ENCODE data around the gene SETBP1. TPM values are rescaled to one million over a fixed set of nuclear protein-coding genes. Genes with fewer than 3 reads are reported as not detected.

The SETBP1 gene
- total RNA-seq, 1 experiment from 2014 or later, result 14.0 TPM

DNA sequence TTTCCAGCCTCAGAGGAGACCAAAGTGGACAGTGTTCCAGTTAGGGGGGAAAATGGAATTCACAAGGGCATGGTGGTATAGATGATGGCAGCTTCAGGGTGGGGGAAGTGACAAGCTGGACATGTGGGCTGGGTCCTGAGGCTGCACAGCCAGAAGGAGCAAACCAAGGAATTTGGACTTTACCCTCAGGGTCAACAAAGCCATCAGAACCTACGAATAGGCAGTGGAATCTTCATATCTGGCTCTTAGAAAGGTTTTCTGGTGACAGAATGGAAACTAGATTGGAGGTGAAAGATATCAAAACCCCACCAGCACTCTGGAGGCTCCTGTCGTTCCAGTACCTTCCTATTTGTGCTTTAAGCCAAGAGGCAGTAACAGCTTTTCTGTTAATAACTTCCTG is 127.1 kb downstream of the SETBP1 start:
- TF ChIP-seq, protein P1, sequence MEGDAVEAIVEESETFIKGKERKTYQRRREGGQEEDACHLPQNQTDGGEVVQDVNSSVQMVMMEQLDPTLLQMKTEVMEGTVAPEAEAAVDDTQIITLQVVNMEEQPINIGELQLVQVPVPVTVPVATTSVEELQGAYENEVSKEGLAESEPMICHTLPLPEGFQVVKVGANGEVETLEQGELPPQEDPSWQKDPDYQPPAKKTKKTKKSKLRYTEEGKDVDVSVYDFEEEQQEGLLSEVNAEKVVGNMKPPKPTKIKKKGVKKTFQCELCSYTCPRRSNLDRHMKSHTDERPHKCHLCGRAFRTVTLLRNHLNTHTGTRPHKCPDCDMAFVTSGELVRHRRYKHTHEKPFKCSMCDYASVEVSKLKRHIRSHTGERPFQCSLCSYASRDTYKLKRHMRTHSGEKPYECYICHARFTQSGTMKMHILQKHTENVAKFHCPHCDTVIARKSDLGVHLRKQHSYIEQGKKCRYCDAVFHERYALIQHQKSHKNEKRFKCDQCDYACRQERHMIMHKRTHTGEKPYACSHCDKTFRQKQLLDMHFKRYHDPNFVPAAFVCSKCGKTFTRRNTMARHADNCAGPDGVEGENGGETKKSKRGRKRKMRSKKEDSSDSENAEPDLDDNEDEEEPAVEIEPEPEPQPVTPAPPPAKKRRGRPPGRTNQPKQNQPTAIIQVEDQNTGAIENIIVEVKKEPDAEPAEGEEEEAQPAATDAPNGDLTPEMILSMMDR (conservative IDR thresholded peaks at IDR 0.05; ENCODE audit: low read depth, low read length), result no peak
- TF ChIP-seq EZH2 (IDR thresholded peaks at IDR 0.05; ENCODE audit: borderline replicate concordance, low read depth, low read length, poor library complexity, severe bottlenecking), result no peak
- ChIA-PET POLR2A (ENCODE audit: low non-redundant PET) (no interaction called here), CTCF (no interaction called here)

DNA sequence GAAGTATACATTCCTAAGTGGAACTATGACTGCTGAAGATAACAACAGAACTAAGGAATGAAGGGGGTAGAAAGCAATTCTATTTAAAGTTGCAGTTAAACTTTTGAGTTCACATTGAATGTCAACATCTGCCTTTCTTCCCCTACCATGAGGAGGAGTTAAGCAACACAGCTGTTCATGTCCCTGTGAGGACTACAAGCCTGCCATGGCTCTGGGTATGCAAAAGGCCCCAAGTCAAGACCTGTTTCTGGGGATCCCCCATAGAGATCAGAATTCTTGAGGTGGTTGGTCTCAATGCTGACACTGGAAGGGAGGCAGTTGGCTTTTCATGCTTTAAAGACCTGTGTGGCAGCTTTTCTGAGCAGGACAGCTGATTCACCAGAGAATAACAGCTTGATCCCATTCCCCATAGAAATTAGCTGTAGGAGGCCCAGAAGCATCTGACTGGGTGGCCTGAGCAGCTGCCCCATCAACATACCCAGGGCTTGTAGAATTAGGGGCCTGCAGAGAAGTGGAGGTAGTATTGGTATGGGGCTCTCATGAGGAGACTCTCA is 131.0 kb downstream of the SETBP1 start:
- ChIA-PET CTCF (no interaction called here), POLR2A (ENCODE audit: low non-redundant PET) (no interaction called here)
- DNase-seq (ENCODE audit: low spot score), result no peak
- intact Hi-C loops (cut with micrococcal nuclease; ENCODE audit: unreplicated experiment), result no loop called here
- Histone ChIP-seq H3K27me3 (replicated peaks; ENCODE audit: insufficient read depth, low read depth, low read length, poor library complexity) (no peaks in the 10 kb centered on the region), H3K9me3 (ENCODE audit: low read depth, low read length, poor library complexity, severe bottlenecking) (no peaks in the 10 kb centered on the region), H3K4me3 (ENCODE audit: low read depth, low read length, poor library complexity, severe bottlenecking) (no peak overlapping the region), H3K27ac (ENCODE audit: low read depth, low read length, poor library complexity, severe bottlenecking) (no peak overlapping the region), H3K4me1 (ENCODE audit: insufficient read depth, low read length, poor library complexity, severe bottlenecking) (no peaks in the 10 kb centered on the region), H3K36me3 (ENCODE audit: insufficient read depth, low read length, poor library complexity, severe bottlenecking) (no peaks in the 10 kb centered on the region)
- TF ChIP-seq, protein P1 (conservative IDR thresholded peaks at IDR 0.05; ENCODE audit: low read depth, low read length), result no peak
- no peak for TF ChIP-seq EZH2 (IDR thresholded peaks at IDR 0.05; ENCODE audit: borderline replicate concordance, low read depth, low read length, poor library complexity, severe bottlenecking)
- no TSS peak for BruUV-seq (replicated peaks)

More for the DNA sequence above, 127.1 kb downstream of the SETBP1 start:
- Histone ChIP-seq H3K27me3 (replicated peaks; ENCODE audit: insufficient read depth, low read depth, low read length, poor library complexity) (no peaks in the 10 kb centered on the region), H3K4me1 (ENCODE audit: insufficient read depth, low read length, poor library complexity, severe bottlenecking) (peaks cover 3% of the 10 kb centered on the region), H3K4me3 (ENCODE audit: low read depth, low read length, poor library complexity, severe bottlenecking) (no peak overlapping the region), H3K9me3 (ENCODE audit: low read depth, low read length, poor library complexity, severe bottlenecking) (no peaks in the 10 kb centered on the region), H3K27ac (ENCODE audit: low read depth, low read length, poor library complexity, severe bottlenecking) (no peak overlapping the region), H3K36me3 (ENCODE audit: insufficient read depth, low read length, poor library complexity, severe bottlenecking) (no peaks in the 10 kb centered on the region)
- no TSS peak for BruUV-seq (replicated peaks)
- intact Hi-C loops (cut with micrococcal nuclease; ENCODE audit: unreplicated experiment), result no loop called here
- no peak for DNase-seq (ENCODE audit: low spot score)

DNA sequence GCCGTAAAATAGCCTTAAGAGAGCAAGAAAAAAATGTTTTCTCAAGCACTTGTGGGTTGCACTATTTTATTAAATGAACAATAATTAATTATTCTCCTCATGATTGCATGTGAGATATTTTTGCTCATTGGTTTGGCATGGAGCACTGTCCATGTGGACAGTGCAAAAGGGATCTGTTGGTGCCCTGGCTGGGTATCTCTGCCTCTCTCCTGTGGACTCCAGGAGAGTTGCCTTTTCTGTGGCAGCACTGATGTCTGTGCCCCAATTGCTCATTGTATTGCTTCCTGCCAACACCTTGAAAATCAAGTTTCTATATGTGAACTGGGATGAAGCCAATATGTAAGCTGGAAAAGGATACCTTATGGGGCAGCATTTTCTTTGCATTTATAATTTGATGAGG is 131.7 kb downstream of the SETBP1 start:
- Histone ChIP-seq H3K4me3 (ENCODE audit: low read depth, low read length, poor library complexity, severe bottlenecking) (no peak overlapping the region), H3K9me3 (ENCODE audit: low read depth, low read length, poor library complexity, severe bottlenecking) (no peaks in the 10 kb centered on the region), H3K27ac (ENCODE audit: low read depth, low read length, poor library complexity, severe bottlenecking) (no peak overlapping the region), H3K36me3 (ENCODE audit: insufficient read depth, low read length, poor library complexity, severe bottlenecking) (no peaks in the 10 kb centered on the region), H3K27me3 (replicated peaks; ENCODE audit: insufficient read depth, low read depth, low read length, poor library complexity) (no peaks in the 10 kb centered on the region), H3K4me1 (ENCODE audit: insufficient read depth, low read length, poor library complexity, severe bottlenecking) (no peaks in the 10 kb centered on the region)
- no TSS peak for BruUV-seq (replicated peaks)
- CTCF ChIA-PET, result no interaction called here
- TF ChIP-seq, protein P1 (conservative IDR thresholded peaks at IDR 0.05; ENCODE audit: low read depth, low read length), result no peak
- no peak for TF ChIP-seq EZH2 (IDR thresholded peaks at IDR 0.05; ENCODE audit: borderline replicate concordance, low read depth, low read length, poor library complexity, severe bottlenecking)
- POLR2A ChIA-PET (ENCODE audit: low non-redundant PET), result no interaction called here
- no peak for DNase-seq (ENCODE audit: low spot score)
- intact Hi-C loops (cut with micrococcal nuclease; ENCODE audit: unreplicated experiment), result no loop called here
